GM18907 (cell line): Measurements from ENCODE around the gene MAML2.

ENCODE experiments used
- ATAC-seq: cut with Tn5 transposase; IDR thresholded peaks from one replicate; pipeline ENCODE4 v1.9.1; 2021; ENCODE audit warnings: mild to moderate bottlenecking, moderate library complexity; ENCODE audit not compliant: unreplicated experiment

Gene MAML2

GRCh38 chr11:96137373-96137772, 205.6 kb downstream of the MAML2 start:
- no peak for ATAC-seq

GRCh38 chr11:96136613-96137298, 206.2 kb downstream of the MAML2 start:
- no peak for ATAC-seq

DNA sequence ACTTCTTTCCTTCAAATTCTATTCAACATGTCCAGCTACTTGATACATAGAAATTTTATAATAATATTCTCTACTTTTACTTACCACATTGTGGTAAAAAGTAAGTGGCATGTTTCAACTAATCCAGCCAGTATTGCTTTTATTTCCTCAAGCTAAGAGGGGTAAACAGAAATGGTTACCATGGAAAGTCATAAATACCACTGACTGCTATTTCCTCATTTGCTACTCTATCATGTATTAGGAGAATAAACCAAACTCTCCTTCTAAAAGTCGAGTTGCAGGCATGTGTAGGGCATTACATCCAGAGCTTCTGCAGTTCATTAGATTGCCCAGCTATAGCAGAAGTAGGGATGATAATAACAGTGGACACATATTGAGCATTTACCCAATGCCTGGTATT, 208.4 kb downstream of the MAML2 start:
- peak; percentile 47 for ATAC-seq

DNA sequence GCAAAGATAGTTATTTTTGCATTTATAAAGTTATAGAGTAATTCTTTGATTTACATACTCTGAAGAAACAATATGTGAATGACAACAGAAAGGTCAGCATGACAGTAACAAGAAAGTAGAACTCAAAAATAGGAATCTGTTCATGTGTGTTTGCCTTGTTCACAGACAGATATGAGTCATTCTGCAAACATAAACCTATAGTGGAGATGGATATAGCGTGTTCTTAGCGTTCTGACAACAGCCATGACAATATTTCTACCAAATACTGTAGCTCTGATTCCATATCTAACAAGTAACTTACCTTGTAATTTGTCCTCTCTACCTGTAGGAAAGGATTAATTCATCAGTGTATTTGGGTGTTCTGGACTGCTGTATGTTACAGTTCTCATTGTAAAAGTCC, 210.6 kb downstream of the MAML2 start:
- peak; percentile 47 for ATAC-seq

GRCh38 chr11:96130061-96130620, 212.9 kb downstream of the MAML2 start:
- ATAC-seq = peak; percentile 53

DNA sequence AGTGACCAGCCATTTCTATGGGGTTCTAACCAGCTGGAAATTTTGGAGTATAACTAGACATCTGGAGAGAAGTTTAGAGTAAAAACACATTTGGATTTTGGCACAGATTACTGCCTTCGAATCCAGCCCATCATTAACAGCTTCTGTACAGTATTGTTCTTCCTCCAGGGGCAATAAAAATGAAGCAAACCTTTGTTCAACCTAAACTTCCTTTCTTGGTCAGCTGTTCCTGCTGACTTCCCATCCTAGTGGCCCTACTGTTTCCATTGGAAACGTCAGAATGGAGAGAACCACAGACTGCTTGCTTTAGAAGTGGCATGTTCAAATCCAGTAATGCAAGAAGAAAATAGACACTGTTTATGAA, 215.4 kb downstream of the MAML2 start:
- ATAC-seq = no peak

DNA sequence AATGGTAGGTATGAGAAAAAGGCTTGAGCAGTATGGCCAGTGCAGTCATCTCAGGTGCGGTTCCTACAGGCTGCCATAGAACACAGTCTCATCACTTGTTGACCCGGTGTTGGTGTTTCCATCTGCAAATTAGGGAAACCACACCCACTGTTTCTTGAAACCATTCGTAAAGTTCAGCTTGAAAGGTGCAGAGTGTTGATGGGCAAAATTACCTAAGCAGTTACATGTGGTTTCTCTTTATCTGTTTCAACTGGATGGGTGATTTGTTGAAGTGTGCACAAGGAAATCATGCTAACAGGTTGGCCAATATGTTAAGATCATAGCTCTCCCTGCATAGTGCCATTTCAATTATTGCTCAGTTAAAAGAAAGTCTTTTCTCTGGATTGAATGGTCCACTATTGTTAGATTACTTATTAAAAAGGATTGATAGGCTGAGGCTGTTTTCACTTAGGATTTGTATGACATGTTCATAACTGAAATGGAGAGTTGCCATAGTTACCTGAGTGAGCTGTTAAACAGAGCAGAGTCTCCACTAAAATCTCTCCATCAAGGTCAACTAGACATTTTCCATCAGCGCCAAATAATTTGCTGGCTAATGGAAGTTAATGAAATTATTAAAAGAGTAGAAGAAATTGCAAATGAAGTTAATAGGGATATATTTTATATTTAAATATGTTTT, 215.9 kb downstream of the MAML2 start:
- ATAC-seq = no peak

DNA sequence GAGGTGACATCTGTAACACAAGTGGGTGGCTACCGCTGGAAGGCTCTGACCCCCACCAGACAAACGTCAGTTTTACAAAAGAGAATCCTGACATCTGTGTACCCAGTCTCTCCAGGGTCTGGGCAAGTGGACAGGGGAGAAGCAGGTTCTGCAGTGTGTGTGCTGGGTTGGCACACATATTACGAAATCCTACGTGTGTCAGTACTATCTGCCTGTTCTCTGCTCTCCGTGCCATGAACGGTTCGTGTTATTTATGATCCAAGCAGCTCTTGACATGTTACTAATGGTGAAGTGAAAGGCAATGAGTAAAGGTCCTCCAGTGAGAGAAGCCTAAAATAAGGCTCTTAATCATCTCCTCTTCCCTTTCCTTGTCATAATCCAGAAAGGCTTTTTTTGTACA, 217.6 kb downstream of the MAML2 start:
- no peak for ATAC-seq

DNA sequence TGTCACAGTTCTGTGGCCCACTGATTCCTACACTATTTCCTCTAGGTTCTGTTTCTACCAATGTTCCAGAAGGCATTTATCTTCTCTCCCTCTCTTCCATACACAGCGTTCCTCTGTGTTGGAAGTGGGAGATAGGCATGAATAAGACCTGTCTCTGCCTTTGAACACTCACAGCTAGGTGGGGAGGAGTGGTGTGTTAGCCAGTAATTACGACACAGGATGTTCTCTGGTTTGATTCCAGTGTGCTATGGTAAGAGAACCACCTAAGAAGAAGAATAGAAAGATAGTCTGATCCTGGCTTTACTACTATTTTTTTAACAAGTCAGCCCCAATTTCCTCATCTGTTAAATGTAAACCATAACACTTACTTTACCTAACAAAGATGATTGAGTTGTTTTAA, 218.8 kb downstream of the MAML2 start:
- no peak for ATAC-seq

DNA sequence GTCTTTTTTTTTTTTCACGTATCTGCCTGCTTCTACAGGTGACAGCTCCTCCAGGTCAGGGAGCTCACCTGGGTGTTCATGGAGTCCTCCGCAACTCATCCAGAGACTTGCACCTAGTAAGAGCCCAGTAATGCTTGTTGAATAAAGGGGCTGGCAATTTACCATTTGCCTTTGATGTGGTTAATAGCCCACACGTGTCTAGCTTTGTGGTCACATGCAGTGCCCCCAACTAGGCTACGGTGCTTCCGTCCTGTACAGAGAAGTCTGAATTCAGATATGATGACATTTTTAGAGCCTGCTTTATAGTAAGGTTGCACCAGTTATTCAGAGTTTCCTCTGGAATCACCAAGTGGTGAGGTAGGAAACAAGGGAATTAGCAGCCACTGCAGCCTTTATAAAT, 219.7 kb downstream of the MAML2 start:
- no peak for ATAC-seq

GRCh38 chr11:96122601-96123074, 220.4 kb downstream of the MAML2 start:
- no peak for ATAC-seq

GRCh38 chr11:96119211-96119610, 223.8 kb downstream of the MAML2 start:
- ATAC-seq = no peak

DNA sequence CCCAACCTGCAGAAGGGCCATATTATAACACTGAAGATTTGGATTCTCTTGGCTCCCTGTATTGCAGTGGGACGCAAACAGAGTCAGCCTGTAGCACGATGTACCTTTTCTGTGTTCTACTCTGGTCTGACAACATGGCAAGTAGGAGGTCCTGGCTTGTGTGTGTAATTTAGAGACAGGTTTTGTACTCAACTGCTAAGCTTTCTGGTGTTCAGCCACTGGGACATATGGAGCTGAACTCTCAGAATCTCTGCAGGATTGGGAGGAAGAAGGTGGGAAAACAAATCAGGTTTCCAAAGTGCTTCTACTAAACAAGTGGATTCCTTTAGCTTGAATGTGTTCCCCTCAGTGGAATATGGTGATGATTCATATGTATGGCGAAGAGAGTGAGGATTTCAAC, 226.6 kb downstream of the MAML2 start:
- ATAC-seq = no peak

DNA sequence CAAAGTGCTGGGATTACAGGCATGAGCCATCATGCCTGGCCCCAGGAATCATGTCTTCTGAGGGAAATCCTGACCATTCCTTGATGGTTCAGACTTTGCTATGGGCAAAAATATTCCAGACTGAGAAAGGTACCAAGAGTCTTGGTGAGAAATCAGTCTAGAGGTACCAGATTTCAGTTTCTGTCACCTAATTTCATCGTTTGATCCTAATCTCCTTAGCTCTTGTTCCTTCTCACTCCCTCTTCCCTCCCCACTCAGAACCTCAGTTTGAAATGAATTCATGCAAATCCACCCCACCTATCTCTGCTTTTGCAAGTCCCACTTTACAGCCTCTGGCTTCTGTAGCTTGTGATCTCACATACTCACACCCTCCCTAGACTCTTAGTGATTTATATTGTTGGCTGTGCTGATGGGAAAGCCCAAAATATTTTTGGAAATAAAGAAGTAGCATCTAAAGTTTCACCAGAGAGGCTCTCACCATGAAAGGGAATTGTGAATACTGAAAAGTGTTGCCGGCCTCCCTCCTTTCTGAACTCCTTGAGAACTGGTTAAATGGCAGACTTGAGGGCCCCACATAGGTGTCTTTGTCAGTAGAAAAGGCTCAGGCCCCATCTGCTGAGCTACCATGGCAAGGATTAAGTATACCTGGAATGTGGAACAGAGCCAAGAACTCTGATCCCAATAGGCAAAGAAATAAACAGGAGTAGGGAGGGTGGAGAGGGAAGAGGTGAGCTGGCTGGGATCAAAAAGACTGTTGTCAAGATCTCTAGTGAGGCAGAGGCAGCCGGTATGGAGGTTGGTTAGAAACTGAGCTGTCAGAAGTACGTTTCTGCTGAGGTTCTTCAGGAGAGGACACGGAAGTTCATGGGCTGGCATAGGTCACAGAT, 228.6 kb downstream of the MAML2 start:
- no peak for ATAC-seq

DNA sequence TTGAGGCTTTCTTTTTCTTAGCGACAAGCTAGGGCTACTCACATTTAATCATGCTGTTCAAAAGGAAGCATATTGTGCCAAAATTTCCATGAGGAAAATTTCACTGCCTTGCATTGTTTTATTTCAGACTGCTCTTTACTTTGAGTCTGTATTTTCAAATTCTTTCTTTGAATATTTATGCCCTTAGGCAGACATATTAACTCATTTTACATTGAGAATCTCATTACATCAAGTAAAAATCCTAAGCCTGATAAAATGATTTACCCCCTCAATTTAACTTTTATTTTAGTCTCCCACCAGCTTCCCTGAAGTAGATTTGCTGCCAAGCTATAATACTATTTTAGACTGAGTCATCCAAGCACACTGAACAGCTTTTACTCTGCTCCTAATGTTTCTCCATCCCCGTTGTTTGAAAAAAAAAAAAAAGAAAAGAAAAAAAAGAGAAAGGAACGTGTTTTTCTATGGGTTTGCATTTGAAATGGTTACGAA, 229.8 kb downstream of the MAML2 start:
- ATAC-seq = no peak

GRCh38 chr11:96112192-96113128, 230.5 kb downstream of the MAML2 start:
- ATAC-seq = peak; percentile 94

DNA sequence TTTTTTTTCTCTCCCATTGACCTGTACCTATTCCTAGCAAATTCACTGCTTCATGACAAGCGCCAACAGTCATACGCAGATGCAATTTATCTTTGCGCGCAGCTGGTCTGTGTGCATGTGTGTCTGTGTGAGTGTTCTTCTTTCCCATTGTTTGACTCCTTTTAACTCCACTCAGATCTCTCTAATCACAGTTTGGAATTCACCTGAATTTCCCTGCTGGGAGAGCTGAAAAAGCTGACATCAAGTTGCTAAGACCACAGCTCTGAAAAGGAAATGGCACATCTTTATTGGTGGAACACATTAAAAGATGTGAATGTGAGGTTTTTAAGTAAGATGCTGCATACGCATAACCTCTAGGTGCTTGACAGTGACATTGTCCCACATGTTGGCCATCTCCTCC, 231.7 kb downstream of the MAML2 start:
- no peak for ATAC-seq

- no peak for ATAC-seq
Observed at GRCh38 chr11:96110302-96110701, 232.7 kb downstream of the MAML2 start.

- ATAC-seq = no peak
Observed at GRCh38 chr11:96109331-96110030, 233.5 kb downstream of the MAML2 start.
